Measurements from ENCODE around the gene ZNF622. TPM values are rescaled to one million over a fixed set of nuclear protein-coding genes. Genes with fewer than 3 reads are reported as not detected.

Gene ZNF622
- total RNA-seq, 1 donor from 2014 or later: 25.8 TPM

- Mint-ChIP-seq H3K9me3 (ENCODE audit: unreplicated experiment) (no peaks in the 10 kb centered on the region), H3K27ac (ENCODE audit: unreplicated experiment) (no peak overlapping the region), H3K27me3 (ENCODE audit: unreplicated experiment) (peaks cover 2% of the 10 kb centered on the region), H3K4me3 (ENCODE audit: unreplicated experiment) (no peak overlapping the region), H3K4me1 (ENCODE audit: unreplicated experiment) (no peaks in the 10 kb centered on the region), H3K36me3 (ENCODE audit: low read depth, unreplicated experiment) (no peaks in the 10 kb centered on the region)
- peak; percentile 27 for TF ChIP-seq CTCF (IDR thresholded peaks at IDR 0.05; ENCODE audit: unreplicated experiment)
- DNase-seq (ENCODE audit: low spot score): no peak
Measured at GRCh38 chr5:16428359-16428758, 37.2 kb downstream of the ZNF622 start.

GRCh38 chr5:16427587-16427986 lies 38.0 kb downstream of the ZNF622 start:
- Mint-ChIP-seq H3K4me1 (ENCODE audit: unreplicated experiment) (no peaks in the 10 kb centered on the region), H3K36me3 (ENCODE audit: low read depth, unreplicated experiment) (no peaks in the 10 kb centered on the region), H3K9me3 (ENCODE audit: unreplicated experiment) (no peaks in the 10 kb centered on the region), H3K4me3 (ENCODE audit: unreplicated experiment) (no peak overlapping the region), H3K27ac (ENCODE audit: unreplicated experiment) (no peak overlapping the region), H3K27me3 (ENCODE audit: unreplicated experiment) (peaks cover 2% of the 10 kb centered on the region)
- TF ChIP-seq CTCF (IDR thresholded peaks at IDR 0.05; ENCODE audit: unreplicated experiment): no peak
- no peak for DNase-seq (ENCODE audit: low spot score)

GRCh38 chr5:16418471-16418922 lies 47.1 kb downstream of the ZNF622 start:
- no peak overlapping the region for H3K27ac Mint-ChIP-seq (ENCODE audit: unreplicated experiment)
- no peaks in the 10 kb centered on the region for H3K4me1 Mint-ChIP-seq (ENCODE audit: unreplicated experiment)
- H3K27me3 Mint-ChIP-seq (ENCODE audit: unreplicated experiment): no peaks in the 10 kb centered on the region
- no peak overlapping the region for H3K4me3 Mint-ChIP-seq (ENCODE audit: unreplicated experiment)
- no peaks in the 10 kb centered on the region for H3K9me3 Mint-ChIP-seq (ENCODE audit: unreplicated experiment)
- no peaks in the 10 kb centered on the region for H3K36me3 Mint-ChIP-seq (ENCODE audit: low read depth, unreplicated experiment)
- no peak for TF ChIP-seq CTCF (IDR thresholded peaks at IDR 0.05; ENCODE audit: unreplicated experiment)
- no peak for DNase-seq (ENCODE audit: low spot score)

- no peak for TF ChIP-seq CTCF (IDR thresholded peaks at IDR 0.05; ENCODE audit: unreplicated experiment)
- no peaks in the 10 kb centered on the region for H3K27me3 Mint-ChIP-seq (ENCODE audit: unreplicated experiment)
- H3K36me3 Mint-ChIP-seq (ENCODE audit: low read depth, unreplicated experiment): no peaks in the 10 kb centered on the region
- H3K4me1 Mint-ChIP-seq (ENCODE audit: unreplicated experiment): no peaks in the 10 kb centered on the region
- H3K4me3 Mint-ChIP-seq (ENCODE audit: unreplicated experiment): no peak overlapping the region
- no peaks in the 10 kb centered on the region for H3K9me3 Mint-ChIP-seq (ENCODE audit: unreplicated experiment)
- no peak overlapping the region for H3K27ac Mint-ChIP-seq (ENCODE audit: unreplicated experiment)
- no peak for DNase-seq (ENCODE audit: low spot score)
Measured at GRCh38 chr5:16417398-16418074, 48.1 kb downstream of the ZNF622 start.

- Mint-ChIP-seq H3K36me3 (ENCODE audit: low read depth, unreplicated experiment) (no peaks in the 10 kb centered on the region), H3K9me3 (ENCODE audit: unreplicated experiment) (no peaks in the 10 kb centered on the region), H3K27me3 (ENCODE audit: unreplicated experiment) (peaks cover 3% of the 10 kb centered on the region), H3K4me1 (ENCODE audit: unreplicated experiment) (no peaks in the 10 kb centered on the region), H3K4me3 (ENCODE audit: unreplicated experiment) (no peak overlapping the region), H3K27ac (ENCODE audit: unreplicated experiment) (no peak overlapping the region)
- no peak for TF ChIP-seq CTCF (IDR thresholded peaks at IDR 0.05; ENCODE audit: unreplicated experiment)
- DNase-seq (ENCODE audit: low spot score): no peak
Measured at GRCh38 chr5:16414861-16415260, 50.7 kb downstream of the ZNF622 start.
